HepG2 (cell line): ENCODE data around the gene VASN. TPM values are rescaled to one million over a fixed set of nuclear protein-coding genes. Genes with fewer than 3 reads are reported as not detected.
A peak's percentile ranks its signal among the peaks of the same experiment; 100 is the strongest.

ENCODE experiments used
- BCL6 ChIP-seq: IDR thresholded peaks from 2 replicates; pipeline ENCODE4 v1.6.1; 2016; ENCODE audit warnings: missing genetic modification reagents, missing compliant biosample characterization
- ELF4 ChIP-seq: sonication (generic); formaldehyde crosslinking; IDR thresholded peaks from 2 replicates; pipeline ENCODE4 v1.5.0; 2020; ENCODE audit warnings: missing genetic modification reagents, mild to moderate bottlenecking, moderate library complexity, borderline replicate concordance
- HNRNPUL1 ChIP-seq: fragments of 200-400 bp; formaldehyde crosslinking; IDR thresholded peaks from 2 replicates; pipeline ENCODE4 v1.6.1; 2017; ENCODE audit warnings: low read depth, mild to moderate bottlenecking, low read length, moderate library complexity
- KLF13 ChIP-seq: sonication (generic); formaldehyde crosslinking; IDR thresholded peaks from 2 replicates; pipeline ENCODE4 v1.4.0; 2020; ENCODE audit warnings: mild to moderate bottlenecking, missing genetic modification reagents
- KLF6 ChIP-seq: IDR thresholded peaks from 2 replicates; pipeline ENCODE4 v1.8.0; 2016; ENCODE audit warnings: missing biosample characterization, missing genetic modification reagents
- MAZ ChIP-seq, 2 experiments: sonication (generic) in 1 of 2; formaldehyde crosslinking in 1 of 2; IDR thresholded peaks; 2 replicates each; pipeline versions ENCODE4 v1.5.0 to v1.6.1; 2012 to 2020; ENCODE audit warnings: low read depth in 2 of 2, mild to moderate bottlenecking in 2 of 2, borderline replicate concordance in 1 of 2, improper control_type of control experiment in 1 of 2, low read length in 1 of 2, missing genetic modification reagents in 1 of 2, moderate library complexity in 1 of 2
- NONO ChIP-seq, 2 experiments: fragments of 450-650 bp in 1 of 2; sonication (generic) in 1 of 2; formaldehyde crosslinking in 1 of 2; IDR thresholded peaks in 1 of 2; conservative IDR thresholded peaks in 1 of 2; 2 replicates each; pipeline versions ENCODE4 v1.6.1 to v1.8.0; 2017 to 2022; ENCODE audit warnings: mild to moderate bottlenecking in 1 of 2, missing genetic modification reagents in 1 of 2, moderate library complexity in 1 of 2
- TRIM24 ChIP-seq: sonication (generic); formaldehyde crosslinking; IDR thresholded peaks from 2 replicates; pipeline ENCODE4 v1.8.0; 2022; ENCODE audit warnings: mild to moderate bottlenecking, missing genetic modification reagents
- ZBTB14 ChIP-seq: sonication (generic); formaldehyde crosslinking; IDR thresholded peaks from 2 replicates; pipeline ENCODE4 v1.4.0; 2020; ENCODE audit warnings: missing genetic modification reagents
- ZBTB46 ChIP-seq: sonication (generic); formaldehyde crosslinking; IDR thresholded peaks from 2 replicates; pipeline ENCODE4 v1.4.0; 2020; ENCODE audit warnings: mild to moderate bottlenecking, missing genetic modification reagents, borderline replicate concordance
- ZMYM4 ChIP-seq: sonication (generic); formaldehyde crosslinking; IDR thresholded peaks from 2 replicates; pipeline ENCODE4 v1.8.1; 2023; ENCODE audit warnings: mild to moderate bottlenecking, missing genetic modification reagents
- ZNF142 ChIP-seq: sonication (generic); formaldehyde crosslinking; IDR thresholded peaks from 2 replicates; pipeline ENCODE4 v1.4.0; 2020; ENCODE audit warnings: missing genetic modification reagents
- ZNF234 ChIP-seq: sonication (generic); formaldehyde crosslinking; conservative IDR thresholded peaks from 2 replicates; pipeline ENCODE4 v1.5.1; 2020; ENCODE audit warnings: mild to moderate bottlenecking, missing genetic modification reagents
- ZNF263 ChIP-seq: sonication (generic); formaldehyde crosslinking; IDR thresholded peaks from 2 replicates; pipeline ENCODE4 v1.4.0; 2020; ENCODE audit warnings: missing genetic modification reagents
- ZNF383 ChIP-seq: sonication (generic); formaldehyde crosslinking; IDR thresholded peaks from 2 replicates; pipeline ENCODE4 v1.4.0; 2020; ENCODE audit warnings: missing genetic modification reagents, mild to moderate bottlenecking, borderline replicate concordance
- ZNF557 ChIP-seq: sonication (generic); formaldehyde crosslinking; IDR thresholded peaks from 2 replicates; pipeline ENCODE4 v1.4.0; 2020; ENCODE audit warnings: missing genetic modification reagents
- ZNF570 ChIP-seq: sonication (generic); formaldehyde crosslinking; IDR thresholded peaks from 2 replicates; pipeline ENCODE4 v1.4.0; 2020; ENCODE audit warnings: mild to moderate bottlenecking, missing genetic modification reagents, borderline replicate concordance
- ZNF607 ChIP-seq: sonication (generic); formaldehyde crosslinking; IDR thresholded peaks from 2 replicates; pipeline ENCODE4 v1.5.1; 2020; ENCODE audit warnings: missing genetic modification reagents, mild to moderate bottlenecking, borderline replicate concordance
- ZNF614 ChIP-seq: IDR thresholded peaks from 2 replicates; pipeline ENCODE4 v1.6.1; 2018; ENCODE audit warnings: missing biosample characterization, missing genetic modification reagents, inconsistent platforms, borderline replicate concordance
- ZNF615 ChIP-seq: sonication (generic); formaldehyde crosslinking; IDR thresholded peaks from 2 replicates; pipeline ENCODE4 v1.5.0; 2020; ENCODE audit warnings: mild to moderate bottlenecking, missing genetic modification reagents, borderline replicate concordance
- polyA plus RNA-seq, 8 experiments: library from polyadenylated mRNA; depleted of rRNA in 3 of 8; stranded (reverse) in 7 of 8; unstranded in 1 of 8; fragments of >200 nt; fragmentation: Illumina TruSeq in 4 of 8; extraction: Trizol in 4 of 8; gene quantifications; 2 replicates each; pipeline versions ENCODE4 v1.2.1 to v1.2.3, GENCODE V29; 2011 to 2016; ENCODE audit warnings: low read depth in 4 of 8, missing spikeins in 1 of 8, mixed read lengths in 1 of 8; ENCODE audit not compliant: insufficient read depth in 1 of 8
- total RNA-seq, 5 experiments: library from RNA; depleted of rRNA; stranded (reverse); fragments of >200 nt; fragmentation: Illumina TruSeq; extraction: Trizol; gene quantifications; 2 replicates each; pipeline ENCODE4 v1.2.3, GENCODE V29; 2016; ENCODE audit warnings: low read depth in 1 of 5

Gene VASN
- total and polyA plus RNA-seq, 2 of the 13 experiments (the other 11 are each of a cell fraction or from before 2014, with no cell fraction given) = 8.4 to 18.2 TPM

- TF ChIP-seq ZNF614 (no peak; the same call in 1 of the 2 replicates), ZNF570 (CRISPR knock-in tag) (no peak), MAZ (IDR thresholded peaks at IDR 0.05; ENCODE audit: borderline replicate concordance, low read depth, low read length) (no peak), MAZ (CRISPR knock-in tag; IDR thresholded peaks at IDR 0.05; ENCODE audit: low read depth) (no peak), ZBTB14 (CRISPR knock-in tag) (no peak), ZNF234 (CRISPR knock-in tag) (no peak), ZNF383 (CRISPR knock-in tag) (no peak), ZMYM4 (CRISPR knock-in tag) (no peak; the same call in 1 of the 2 replicates), HNRNPUL1 (no peak), KLF6 (no peak), TRIM24 (CRISPR knock-in tag) (no peak), ZBTB46 (peak; percentile 89; the same call in 1 of the 2 replicates), ZNF607 (CRISPR knock-in tag) (peak; percentile 12; the same call in 1 of the 2 replicates), ZNF615 (CRISPR knock-in tag) (no peak), ZNF557 (CRISPR knock-in tag) (no peak), NONO (IDR thresholded peaks at IDR 0.05) (no peak), NONO (CRISPR knock-in tag; conservative IDR thresholded peaks at IDR 0.05) (peak; percentile 72), ZNF263 (CRISPR knock-in tag) (no peak), ELF4 (no peak), ZNF142 (peak; percentile 22; the same call in 1 of the 2 replicates), KLF13 (CRISPR knock-in tag) (no peak), BCL6 (CRISPR knock-in tag) (no peak; the same call in 1 of the 2 replicates)
Observed at GRCh38 chr16:4372578-4373355, 1.1 kb downstream of the VASN start (continued).
